GM10248 (cell line): ENCODE results near the gene TMPRSS2.

Experiments used
- CTCF ChIA-PET: fragments of 300-600 bp; sonication (Branson Sonifier 250); formaldehyde crosslinking; extraction: SDS; loops from one replicate; lab custom pipeline; 2021; ENCODE audit warnings: antibody characterized with exemption; lab: Yijun Ruan, JAX
- POLR2A ChIA-PET: fragments of 350-650 bp; sonication (Branson Sonifier 250); formaldehyde crosslinking; extraction: SDS; loops from one replicate; lab custom pipeline; 2020; ENCODE audit warnings: antibody characterized with exemption; lab: Yijun Ruan, JAX
- DNase-seq: peaks from one replicate; pipeline ENCODE4 v3.0.0; 2012; ENCODE audit errors: extremely low spot score
- TF ChIP-seq, protein P1 (sequence below): IDR thresholded peaks from 2 replicates; pipeline ENCODE4 v1.5.1; 2012; ENCODE audit warnings: mild to moderate bottlenecking, low read depth; ENCODE audit errors: extremely low read depth, missing control alignments, control extremely low read depth

TMPRSS2 gene

DNA sequence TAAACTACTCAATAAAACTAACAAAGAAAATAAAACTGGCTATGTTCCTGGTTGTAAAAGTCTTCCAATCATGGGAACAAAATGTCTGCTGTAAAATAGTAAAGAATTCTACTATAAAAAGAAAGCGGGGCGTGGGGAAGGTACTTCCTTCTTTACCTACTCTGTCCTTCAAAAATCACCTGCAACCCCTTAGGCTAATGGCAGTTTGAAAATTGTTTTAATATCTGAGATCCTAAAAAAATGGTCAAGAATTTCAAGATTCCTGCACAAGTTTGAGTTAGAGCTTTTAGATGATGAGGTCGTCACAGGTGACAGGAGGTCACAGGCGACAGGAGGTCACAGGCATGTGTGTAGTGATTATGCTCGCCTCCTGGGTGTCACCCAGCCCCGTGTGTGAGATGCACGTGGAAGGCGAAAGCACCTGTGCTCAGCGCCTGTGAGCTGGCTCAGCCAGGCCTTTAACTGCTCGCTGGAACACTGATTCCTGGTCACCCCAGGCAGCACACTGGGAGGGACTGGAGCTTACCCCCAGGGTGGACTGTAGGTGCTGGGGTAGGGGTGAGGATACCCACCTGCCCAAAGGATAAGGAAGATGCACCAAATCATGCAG lies 18.6 kb upstream of the TMPRSS2 start:
- TF ChIP-seq, protein P1, sequence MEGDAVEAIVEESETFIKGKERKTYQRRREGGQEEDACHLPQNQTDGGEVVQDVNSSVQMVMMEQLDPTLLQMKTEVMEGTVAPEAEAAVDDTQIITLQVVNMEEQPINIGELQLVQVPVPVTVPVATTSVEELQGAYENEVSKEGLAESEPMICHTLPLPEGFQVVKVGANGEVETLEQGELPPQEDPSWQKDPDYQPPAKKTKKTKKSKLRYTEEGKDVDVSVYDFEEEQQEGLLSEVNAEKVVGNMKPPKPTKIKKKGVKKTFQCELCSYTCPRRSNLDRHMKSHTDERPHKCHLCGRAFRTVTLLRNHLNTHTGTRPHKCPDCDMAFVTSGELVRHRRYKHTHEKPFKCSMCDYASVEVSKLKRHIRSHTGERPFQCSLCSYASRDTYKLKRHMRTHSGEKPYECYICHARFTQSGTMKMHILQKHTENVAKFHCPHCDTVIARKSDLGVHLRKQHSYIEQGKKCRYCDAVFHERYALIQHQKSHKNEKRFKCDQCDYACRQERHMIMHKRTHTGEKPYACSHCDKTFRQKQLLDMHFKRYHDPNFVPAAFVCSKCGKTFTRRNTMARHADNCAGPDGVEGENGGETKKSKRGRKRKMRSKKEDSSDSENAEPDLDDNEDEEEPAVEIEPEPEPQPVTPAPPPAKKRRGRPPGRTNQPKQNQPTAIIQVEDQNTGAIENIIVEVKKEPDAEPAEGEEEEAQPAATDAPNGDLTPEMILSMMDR = no peak
- CTCF ChIA-PET = interaction anchor here (0.9 to 2.8 kb wide), 4 partner anchors 9 to 243 kb away, joined by 3 to 7 read pairs (median 4); no protein-coding TSS in a partner anchor
- no peak for DNase-seq
- POLR2A ChIA-PET = no interaction called here

DNA sequence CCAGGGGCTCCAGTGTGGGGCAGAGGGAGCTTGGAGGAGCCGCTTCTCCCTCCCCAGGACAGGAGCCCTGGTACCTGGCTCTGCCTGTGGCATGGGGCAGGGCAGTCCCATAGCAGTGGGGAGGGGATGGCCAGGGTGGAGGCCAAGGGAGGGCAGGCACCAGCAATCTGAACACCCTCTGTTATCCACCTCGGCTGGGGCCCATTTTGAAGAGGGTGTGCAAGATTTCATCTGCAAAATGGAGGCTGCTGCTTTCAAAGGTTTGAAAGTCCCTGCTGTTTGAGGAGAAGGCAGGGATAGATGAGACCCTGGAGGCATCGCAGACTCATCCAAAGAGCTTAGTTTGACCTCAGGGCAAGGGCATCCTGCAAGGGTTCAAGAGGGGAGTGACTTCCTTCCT lies 15.2 kb upstream of the TMPRSS2 start:
- TF ChIP-seq, protein P1 = no peak
- POLR2A ChIA-PET = no interaction called here
- no peak for DNase-seq
- CTCF ChIA-PET = no interaction called here

DNA sequence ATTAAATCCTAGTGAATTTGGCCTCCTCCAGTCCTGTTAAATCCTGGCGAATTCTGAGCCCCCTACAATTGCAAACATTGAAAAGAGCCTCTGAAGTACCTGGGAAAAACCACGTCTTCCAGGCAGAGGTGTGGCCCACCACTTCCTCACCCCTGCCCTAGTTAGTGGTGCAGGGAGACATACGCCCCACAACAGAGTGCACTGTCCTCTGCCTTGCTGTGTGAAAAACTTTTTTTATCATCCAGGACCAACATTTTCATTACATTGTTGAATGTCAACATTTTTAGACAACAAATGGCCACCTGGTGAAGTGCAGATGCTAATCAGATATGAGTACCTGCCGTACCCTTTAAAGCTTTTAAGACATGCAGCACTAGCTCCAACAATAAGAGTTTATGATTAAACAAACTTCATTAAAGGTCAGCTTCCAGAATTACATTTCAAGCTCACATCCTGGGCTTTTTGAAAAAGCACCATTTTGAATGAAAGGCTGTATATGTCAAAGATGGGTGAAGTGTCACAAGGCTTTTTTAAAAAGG lies 13.6 kb upstream of the TMPRSS2 start:
- ChIA-PET CTCF (interaction anchor here (1.2 kb wide), 1 partner anchor 11 kb away, joined by 3 read pairs; no protein-coding TSS in a partner anchor), POLR2A (no interaction called here)
- TF ChIP-seq, protein P1 = no peak
- DNase-seq = no peak

DNA sequence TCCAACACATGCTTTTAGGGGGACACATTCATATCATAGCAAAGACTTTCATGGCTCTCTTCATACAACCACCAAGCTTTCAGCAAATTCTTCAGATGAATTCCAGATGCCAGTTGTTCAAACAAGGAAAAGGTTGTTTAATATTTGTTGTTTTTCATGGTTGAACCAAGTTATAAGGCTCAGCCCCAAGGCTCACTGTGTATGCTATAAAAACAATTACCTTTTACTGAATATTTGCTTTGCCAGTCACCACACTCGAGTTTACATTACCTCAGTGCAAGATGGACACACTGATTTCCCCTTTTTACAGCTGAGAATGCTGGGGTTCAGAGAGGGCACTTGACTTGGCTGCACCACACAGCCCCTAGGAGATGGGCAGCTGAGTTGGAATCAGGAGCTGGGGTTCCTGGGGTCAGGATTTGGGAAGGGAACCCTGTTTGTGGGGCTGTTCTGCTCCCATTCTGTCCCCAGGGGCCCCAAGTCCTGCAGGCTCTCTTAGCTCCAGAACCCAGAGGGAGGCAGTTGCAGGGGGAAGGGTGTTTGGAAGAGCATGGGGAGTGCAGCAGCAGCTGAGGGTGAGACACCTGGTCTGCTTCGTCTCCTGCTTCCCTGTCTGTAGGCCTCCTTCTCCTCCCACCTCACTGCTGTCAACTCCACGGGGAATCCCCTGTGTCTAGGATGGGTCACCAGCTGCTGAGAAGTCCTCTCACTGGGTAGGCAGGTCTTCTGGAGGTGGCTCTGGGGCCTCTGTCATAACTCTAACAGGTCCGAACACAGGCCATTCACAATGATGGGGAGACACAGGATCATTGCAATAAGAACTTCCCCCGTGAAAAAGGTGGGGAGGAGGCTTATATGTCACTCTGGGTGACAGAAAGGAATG lies 12.8 kb upstream of the TMPRSS2 start:
- TF ChIP-seq, protein P1 = no peak
- CTCF ChIA-PET = interaction anchor here (1.5 kb wide), 1 partner anchor 9 kb away, joined by 4 read pairs; no protein-coding TSS in a partner anchor
- POLR2A ChIA-PET = no interaction called here
- DNase-seq = peak; percentile 40

DNA sequence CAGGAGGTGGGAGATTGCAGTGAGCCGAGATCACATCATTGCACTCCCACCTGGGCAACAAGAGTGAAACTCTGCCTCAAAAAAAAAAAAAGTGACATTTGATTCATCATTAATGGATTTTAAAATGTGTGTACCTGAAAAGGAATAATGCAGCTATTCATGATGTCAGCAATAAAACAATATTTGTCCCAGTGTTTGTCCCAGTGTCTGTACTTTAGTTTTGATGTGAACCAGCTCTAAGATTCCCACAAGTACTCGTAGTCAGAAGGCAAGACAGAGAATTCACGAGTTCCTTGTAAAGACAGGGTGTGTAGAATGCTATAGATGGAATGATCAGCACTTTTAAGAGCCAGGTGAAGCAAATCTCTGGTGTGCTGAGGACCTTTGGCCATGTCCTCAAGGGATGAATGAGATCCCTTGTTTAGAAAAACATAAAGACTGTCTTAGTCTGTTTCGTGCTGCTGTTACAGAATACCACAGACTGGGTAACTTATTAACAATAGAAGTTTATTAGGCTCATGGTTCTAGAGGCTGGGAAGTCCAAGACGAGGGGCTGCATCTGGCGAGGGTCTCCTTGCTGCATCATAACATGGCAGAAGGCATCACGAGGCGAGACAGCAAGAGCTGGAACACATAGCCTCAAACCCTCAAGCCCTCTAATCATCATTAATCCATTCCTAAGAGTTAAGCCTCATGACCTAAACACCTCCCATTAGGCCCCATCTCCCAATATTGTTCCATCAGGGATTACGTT lies 12.0 kb upstream of the TMPRSS2 start:
- ChIA-PET CTCF (interaction anchor here (1.5 kb wide), 1 partner anchor 10 kb away, joined by 4 read pairs; no protein-coding TSS in a partner anchor), POLR2A (no interaction called here)
- TF ChIP-seq, protein P1 = no peak
- no peak for DNase-seq

DNA sequence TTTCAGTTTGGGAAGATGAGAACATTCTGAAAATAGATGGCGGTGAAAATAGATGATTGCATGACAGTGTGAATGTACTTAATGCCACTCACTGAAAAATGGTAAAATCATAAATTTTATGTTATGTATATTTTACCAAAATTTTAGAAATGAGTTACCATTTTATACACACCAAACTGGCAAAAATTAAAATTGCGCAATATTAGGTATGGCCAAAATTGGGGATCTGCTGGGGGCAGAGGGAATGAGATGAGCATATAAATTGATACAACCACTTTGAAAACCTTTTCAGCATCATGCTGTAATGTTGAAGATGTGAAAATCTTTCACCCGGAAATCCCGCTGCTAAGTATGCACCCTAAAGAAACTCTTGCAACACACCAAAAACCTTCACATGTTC lies 10.8 kb upstream of the TMPRSS2 start:
- TF ChIP-seq, protein P1 = no peak
- ChIA-PET CTCF (interaction anchor here (0.7 kb wide), 1 partner anchor 236 kb away, joined by 3 read pairs; no protein-coding TSS in a partner anchor), POLR2A (no interaction called here)
- no peak for DNase-seq
